ENCODE measurements around the gene EHMT1.

Gene EHMT1

GRCh38 chr9:137748741-137749140 is 129.9 kb downstream of the EHMT1 start:
- no peak for TF ChIP-seq CTCF (IDR thresholded peaks at IDR 0.05; ENCODE audit: low read depth, low read length)
- H3K4me3 ChIP-seq (ENCODE audit: low read depth, low read length): no peak overlapping the region

GRCh38 chr9:137749511-137749910 is 130.7 kb downstream of the EHMT1 start:
- TF ChIP-seq CTCF (IDR thresholded peaks at IDR 0.05; ENCODE audit: low read depth, low read length): no peak

GRCh38 chr9:137750007-137750406 is 131.2 kb downstream of the EHMT1 start:
- TF ChIP-seq CTCF (IDR thresholded peaks at IDR 0.05; ENCODE audit: low read depth, low read length): no peak
- H3K4me3 ChIP-seq (ENCODE audit: low read depth, low read length): no peak overlapping the region

More at GRCh38 chr9:137749511-137749910, 130.7 kb downstream of the EHMT1 start:
- H3K4me3 ChIP-seq (ENCODE audit: low read depth, low read length): no peak overlapping the region

- H3K4me3 ChIP-seq (ENCODE audit: low read depth, low read length): no peak overlapping the region
- TF ChIP-seq CTCF (IDR thresholded peaks at IDR 0.05; ENCODE audit: low read depth, low read length): no peak
These were observed 131.8 kb downstream of the EHMT1 start for GRCh38 chr9:137750566-137750965.

- no peak for TF ChIP-seq CTCF (IDR thresholded peaks at IDR 0.05; ENCODE audit: low read depth, low read length)
- no peak overlapping the region for H3K4me3 ChIP-seq (ENCODE audit: low read depth, low read length)
These were observed 132.8 kb downstream of the EHMT1 start for GRCh38 chr9:137751616-137752015.

- no peak for TF ChIP-seq CTCF (IDR thresholded peaks at IDR 0.05; ENCODE audit: low read depth, low read length)
- H3K4me3 ChIP-seq (ENCODE audit: low read depth, low read length): no peak overlapping the region
These were observed 133.6 kb downstream of the EHMT1 start for GRCh38 chr9:137752426-137752825.

- H3K4me3 ChIP-seq (ENCODE audit: low read depth, low read length): no peak overlapping the region
- no peak for TF ChIP-seq CTCF (IDR thresholded peaks at IDR 0.05; ENCODE audit: low read depth, low read length)
These were observed 134.5 kb downstream of the EHMT1 start for GRCh38 chr9:137753192-137753765.
